ENCODE measurements around the gene MSL3B.

The MSL3B gene

DNA sequence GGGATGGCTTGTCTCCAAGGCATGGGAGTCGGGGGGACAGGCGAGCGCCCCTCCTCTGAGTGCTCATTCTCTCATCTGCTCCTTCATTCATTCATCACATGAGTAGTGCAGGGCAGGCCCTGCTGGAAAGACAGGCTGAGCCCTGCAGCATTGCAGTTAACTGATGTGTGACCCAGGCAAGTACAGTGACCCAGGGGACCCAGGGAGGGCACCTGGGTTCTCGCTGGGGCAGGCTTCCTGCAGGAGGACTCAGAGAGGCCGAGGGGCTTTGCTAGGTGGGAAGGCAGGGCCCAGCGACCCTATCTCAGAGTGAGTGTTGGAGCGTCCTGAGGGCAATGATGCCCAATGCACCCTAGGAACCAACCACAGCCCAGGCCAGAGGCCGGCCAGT lies 44.5 kb downstream of the MSL3B start (continued):
- TF ChIP-seq, protein P1, sequence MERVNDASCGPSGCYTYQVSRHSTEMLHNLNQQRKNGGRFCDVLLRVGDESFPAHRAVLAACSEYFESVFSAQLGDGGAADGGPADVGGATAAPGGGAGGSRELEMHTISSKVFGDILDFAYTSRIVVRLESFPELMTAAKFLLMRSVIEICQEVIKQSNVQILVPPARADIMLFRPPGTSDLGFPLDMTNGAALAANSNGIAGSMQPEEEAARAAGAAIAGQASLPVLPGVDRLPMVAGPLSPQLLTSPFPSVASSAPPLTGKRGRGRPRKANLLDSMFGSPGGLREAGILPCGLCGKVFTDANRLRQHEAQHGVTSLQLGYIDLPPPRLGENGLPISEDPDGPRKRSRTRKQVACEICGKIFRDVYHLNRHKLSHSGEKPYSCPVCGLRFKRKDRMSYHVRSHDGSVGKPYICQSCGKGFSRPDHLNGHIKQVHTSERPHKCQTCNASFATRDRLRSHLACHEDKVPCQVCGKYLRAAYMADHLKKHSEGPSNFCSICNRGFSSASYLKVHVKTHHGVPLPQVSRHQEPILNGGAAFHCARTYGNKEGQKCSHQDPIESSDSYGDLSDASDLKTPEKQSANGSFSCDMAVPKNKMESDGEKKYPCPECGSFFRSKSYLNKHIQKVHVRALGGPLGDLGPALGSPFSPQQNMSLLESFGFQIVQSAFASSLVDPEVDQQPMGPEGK (CRISPR knock-in tag; IDR thresholded peaks at IDR 0.05; ENCODE audit: borderline replicate concordance) = no peak
- TF ChIP-seq, protein P2, sequence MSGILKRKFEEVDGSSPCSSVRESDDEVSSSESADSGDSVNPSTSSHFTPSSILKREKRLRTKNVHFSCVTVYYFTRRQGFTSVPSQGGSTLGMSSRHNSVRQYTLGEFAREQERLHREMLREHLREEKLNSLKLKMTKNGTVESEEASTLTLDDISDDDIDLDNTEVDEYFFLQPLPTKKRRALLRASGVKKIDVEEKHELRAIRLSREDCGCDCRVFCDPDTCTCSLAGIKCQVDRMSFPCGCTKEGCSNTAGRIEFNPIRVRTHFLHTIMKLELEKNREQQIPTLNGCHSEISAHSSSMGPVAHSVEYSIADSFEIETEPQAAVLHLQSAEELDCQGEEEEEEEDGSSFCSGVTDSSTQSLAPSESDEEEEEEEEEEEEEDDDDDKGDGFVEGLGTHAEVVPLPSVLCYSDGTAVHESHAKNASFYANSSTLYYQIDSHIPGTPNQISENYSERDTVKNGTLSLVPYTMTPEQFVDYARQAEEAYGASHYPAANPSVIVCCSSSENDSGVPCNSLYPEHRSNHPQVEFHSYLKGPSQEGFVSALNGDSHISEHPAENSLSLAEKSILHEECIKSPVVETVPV (CRISPR knock-in tag; IDR thresholded peaks at IDR 0.05) = no peak
- no peak for TF ChIP-seq ISL1 (CRISPR knock-in tag; IDR thresholded peaks at IDR 0.05)
- TF ChIP-seq BACH2 (CRISPR knock-in tag; IDR thresholded peaks at IDR 0.05; ENCODE audit: borderline replicate concordance) = no peak
- TF ChIP-seq ZFP3 (CRISPR knock-in tag; IDR thresholded peaks at IDR 0.05) = no peak
- TF ChIP-seq ZNF565 (CRISPR knock-in tag; conservative IDR thresholded peaks at IDR 0.05; ENCODE audit: low read depth) = no peak
- no peak for TF ChIP-seq TCF4 (CRISPR knock-in tag; IDR thresholded peaks at IDR 0.05; ENCODE audit: borderline replicate concordance)
- TF ChIP-seq TOX (CRISPR knock-in tag; IDR thresholded peaks at IDR 0.05; ENCODE audit: borderline replicate concordance) = no peak

DNA sequence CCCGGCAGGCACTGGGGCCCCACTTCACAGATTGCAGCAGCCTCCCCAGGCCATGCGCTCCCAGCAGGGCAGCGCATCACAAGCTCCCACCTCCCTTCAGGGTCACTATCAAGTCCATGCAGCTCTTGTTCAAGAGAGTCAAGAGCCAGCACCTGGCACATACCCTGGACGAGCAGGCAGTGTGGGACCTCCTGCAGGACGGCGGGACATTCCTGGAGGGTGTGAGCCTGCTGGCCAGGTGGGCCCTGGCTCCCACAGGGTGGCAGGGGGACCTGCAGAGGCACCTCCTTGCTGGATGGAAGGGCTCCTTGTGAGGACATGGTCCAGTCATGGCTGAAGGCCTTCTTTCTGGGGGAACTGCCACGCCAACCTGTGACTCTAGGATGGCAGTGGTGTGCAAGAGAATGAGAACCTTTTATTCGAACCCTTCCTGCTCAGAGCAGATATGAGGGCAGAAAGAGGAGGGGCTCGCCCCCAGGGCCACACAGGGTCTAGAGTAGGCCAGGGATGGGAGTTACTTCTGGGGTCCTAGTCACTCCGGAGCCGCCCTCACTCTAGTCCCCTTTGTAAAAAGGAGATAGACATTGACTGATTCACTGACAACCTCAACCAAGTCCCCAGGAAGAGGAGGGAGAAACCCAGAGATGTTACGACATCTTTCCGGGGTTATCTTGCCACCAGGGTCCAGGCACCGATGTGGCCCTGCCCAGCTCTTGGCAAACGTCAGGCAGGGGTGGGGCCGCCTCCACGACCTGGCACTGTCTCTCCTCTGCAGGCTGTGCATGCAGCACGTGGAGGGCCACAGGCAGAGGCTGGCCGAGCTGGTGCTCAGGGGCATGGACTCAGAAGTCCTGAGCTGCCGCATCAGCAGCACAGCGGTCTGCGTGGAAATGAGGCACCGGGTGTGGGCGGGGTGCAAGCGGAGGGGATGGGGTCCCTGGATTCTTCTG lies 45.1 kb downstream of the MSL3B start:
- ATAC-seq = no peak
- TF ChIP-seq PPARA (CRISPR knock-in tag; IDR thresholded peaks at IDR 0.05; ENCODE audit: borderline replicate concordance) (no peak), RARB (CRISPR knock-in tag; IDR thresholded peaks at IDR 0.05) (no peak), ZFP30 (CRISPR knock-in tag; IDR thresholded peaks at IDR 0.05) (no peak), ZC3H10 (CRISPR knock-in tag; IDR thresholded peaks at IDR 0.05) (no peak), CREB5 (CRISPR knock-in tag; IDR thresholded peaks at IDR 0.05; ENCODE audit: low read depth) (no peak), ZNF565 (CRISPR knock-in tag; conservative IDR thresholded peaks at IDR 0.05; ENCODE audit: low read depth) (no peak), SNAI2 (CRISPR knock-in tag; IDR thresholded peaks at IDR 0.05) (no peak), TSHZ2 (CRISPR knock-in tag; IDR thresholded peaks at IDR 0.05) (no peak), TCF4 (CRISPR knock-in tag; IDR thresholded peaks at IDR 0.05; ENCODE audit: borderline replicate concordance) (no peak), POU6F1 (CRISPR knock-in tag; IDR thresholded peaks at IDR 0.05; ENCODE audit: borderline replicate concordance, low read depth) (no peak), ESRRG (CRISPR knock-in tag; IDR thresholded peaks at IDR 0.05) (no peak), ISL1 (CRISPR knock-in tag; IDR thresholded peaks at IDR 0.05) (no peak)

- no peak for ATAC-seq
- TF ChIP-seq CREB5 (CRISPR knock-in tag; IDR thresholded peaks at IDR 0.05; ENCODE audit: low read depth) (no peak), ZNF70 (CRISPR knock-in tag; IDR thresholded peaks at IDR 0.05) (no peak), POU6F1 (CRISPR knock-in tag; IDR thresholded peaks at IDR 0.05; ENCODE audit: borderline replicate concordance, low read depth) (no peak), OSR1 (CRISPR knock-in tag; IDR thresholded peaks at IDR 0.05) (no peak), ISL1 (CRISPR knock-in tag; IDR thresholded peaks at IDR 0.05) (no peak), ZNF8 (CRISPR knock-in tag; IDR thresholded peaks at IDR 0.05) (no peak), ZC3H10 (CRISPR knock-in tag; IDR thresholded peaks at IDR 0.05) (no peak), ZFP3 (CRISPR knock-in tag; IDR thresholded peaks at IDR 0.05) (no peak), SNAI2 (CRISPR knock-in tag; IDR thresholded peaks at IDR 0.05) (no peak), TCF4 (CRISPR knock-in tag; IDR thresholded peaks at IDR 0.05; ENCODE audit: borderline replicate concordance) (no peak)
- TF ChIP-seq, protein P1 (CRISPR knock-in tag; IDR thresholded peaks at IDR 0.05; ENCODE audit: borderline replicate concordance) = no peak
These were observed 46.0 kb downstream of the MSL3B start for GRCh38 chr2:233822101-233822771.

Data from SK-N-SH treated with all-trans-retinoic acid at 6 μM for 48 hours (cell line).